Loucy (cell line): ENCODE data around the gene ARID1B.

Experiments
- H2AFZ ChIP-seq: fragments of 200-600 bp; sonication (generic); 2 replicates; pipeline ENCODE4 v1.6.0; 2016; ENCODE audit warnings: antibody characterized with exemption, mild to moderate bottlenecking, low read length, moderate library complexity
- H3F3A ChIP-seq: fragments of 200-600 bp; 2 replicates; pipeline ENCODE4 v1.6.0; 2016; ENCODE audit warnings: antibody characterized with exemption, low read depth, mild to moderate bottlenecking
- H3K27me3 ChIP-seq: fragments of 200-600 bp; sonication (generic); 2 replicates; pipeline ENCODE4 v1.6.1; 2014; ENCODE audit warnings: low read length, mild to moderate bottlenecking; ENCODE audit not compliant: insufficient read depth, poor library complexity, severe bottlenecking
- H3K36me3 ChIP-seq: fragments of 200-600 bp; sonication (generic); 2 replicates; pipeline ENCODE4 v1.6.1; 2016; ENCODE audit warnings: low read length; ENCODE audit not compliant: insufficient read depth
- H3K4me1 ChIP-seq: fragments of 200-600 bp; sonication (generic); 2 replicates; pipeline ENCODE4 v1.5.1; 2014; ENCODE audit warnings: low read length, mild to moderate bottlenecking; ENCODE audit not compliant: insufficient read depth, poor library complexity, severe bottlenecking
- H3K4me2 ChIP-seq: fragments of 200-600 bp; sonication (generic); 2 replicates; pipeline ENCODE4 v1.6.0; 2014; ENCODE audit warnings: antibody characterized with exemption, low read length, low read depth, mild to moderate bottlenecking; ENCODE audit not compliant: poor library complexity, severe bottlenecking
- H3K4me3 ChIP-seq: fragments of 200-600 bp; sonication (generic); 2 replicates; pipeline ENCODE4 v1.5.1; 2014; ENCODE audit warnings: low read length, mild to moderate bottlenecking, mixed read lengths; ENCODE audit not compliant: poor library complexity, severe bottlenecking
- H3K79me2 ChIP-seq: fragments of 200-600 bp; sonication (generic); 2 replicates; pipeline ENCODE4 v1.6.1; 2014; ENCODE audit warnings: low read length; ENCODE audit not compliant: insufficient read depth
- H3K9ac ChIP-seq: fragments of 200-600 bp; sonication (generic); 2 replicates; pipeline ENCODE4 v1.6.0; 2014; ENCODE audit warnings: mild to moderate bottlenecking, low read depth, low read length, moderate library complexity; ENCODE audit not compliant: poor library complexity, severe bottlenecking
- H3K9me2 ChIP-seq: fragments of 200-600 bp; sonication (generic); replicated peaks from 2 replicates; pipeline ENCODE4 v1.6.1; 2016; ENCODE audit warnings: low read depth, low read length, mixed read lengths
- H3K9me3 ChIP-seq: fragments of 200-600 bp; sonication (generic); 2 replicates; pipeline ENCODE4 v1.6.1; 2014; ENCODE audit warnings: mild to moderate bottlenecking, antibody characterized with exemption, low read length, low read depth; ENCODE audit not compliant: insufficient read depth
- H4K20me1 ChIP-seq: fragments of 200-600 bp; sonication (generic); 2 replicates; pipeline ENCODE4 v1.6.0; 2014; ENCODE audit warnings: antibody characterized with exemption, low read length, mild to moderate bottlenecking; ENCODE audit not compliant: insufficient read depth, poor library complexity, severe bottlenecking
- EZH2phosphoT487 ChIP-seq: fragments of 200-600 bp; IDR thresholded peaks from 2 replicates; pipeline ENCODE4 v1.6.1; 2018; ENCODE audit warnings: antibody characterized with exemption, mild to moderate bottlenecking, moderate library complexity, borderline replicate concordance
- TF ChIP-seq, protein P1 (sequence below): fragments of 200-600 bp; sonication (generic); conservative IDR thresholded peaks from 2 replicates; pipeline ENCODE4 v1.5.1; 2014; ENCODE audit warnings: mild to moderate bottlenecking, antibody characterized with exemption, low read length

The ARID1B gene

DNA sequence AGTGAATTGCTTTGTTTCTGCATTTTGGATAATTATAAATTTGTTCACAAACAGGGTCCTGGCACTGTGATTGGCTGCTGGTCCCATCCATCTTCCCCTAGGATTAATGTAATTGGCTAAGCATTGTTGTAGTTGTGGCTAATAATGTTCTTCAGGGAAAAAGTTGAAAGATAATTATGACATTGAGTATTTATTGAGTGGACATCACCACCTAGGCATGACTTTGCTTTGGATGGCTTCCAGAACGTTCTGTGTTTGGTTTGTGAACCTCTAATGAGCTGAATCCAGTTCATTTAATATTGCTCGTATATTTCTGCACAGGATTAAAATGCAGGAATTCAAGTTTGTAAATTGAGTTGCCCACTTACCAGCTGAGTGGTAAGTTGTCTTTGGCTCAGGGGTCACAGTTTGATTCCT is 55.1 kb downstream of the ARID1B start:
- H3K27me3 ChIP-seq: no peaks in the 10 kb centered on the region
- peaks cover 98% of the 10 kb centered on the region for H3K79me2 ChIP-seq
- H3K9me2 ChIP-seq: no peaks in the 10 kb centered on the region
- H3K36me3 ChIP-seq: peaks cover 69% of the 10 kb centered on the region
- no peak overlapping the region for H3K4me2 ChIP-seq
- no peak overlapping the region for H3K4me3 ChIP-seq
- no peak overlapping the region for H3K9ac ChIP-seq
- peaks cover 3% of the 10 kb centered on the region for H3K4me1 ChIP-seq
- TF ChIP-seq, protein P1, sequence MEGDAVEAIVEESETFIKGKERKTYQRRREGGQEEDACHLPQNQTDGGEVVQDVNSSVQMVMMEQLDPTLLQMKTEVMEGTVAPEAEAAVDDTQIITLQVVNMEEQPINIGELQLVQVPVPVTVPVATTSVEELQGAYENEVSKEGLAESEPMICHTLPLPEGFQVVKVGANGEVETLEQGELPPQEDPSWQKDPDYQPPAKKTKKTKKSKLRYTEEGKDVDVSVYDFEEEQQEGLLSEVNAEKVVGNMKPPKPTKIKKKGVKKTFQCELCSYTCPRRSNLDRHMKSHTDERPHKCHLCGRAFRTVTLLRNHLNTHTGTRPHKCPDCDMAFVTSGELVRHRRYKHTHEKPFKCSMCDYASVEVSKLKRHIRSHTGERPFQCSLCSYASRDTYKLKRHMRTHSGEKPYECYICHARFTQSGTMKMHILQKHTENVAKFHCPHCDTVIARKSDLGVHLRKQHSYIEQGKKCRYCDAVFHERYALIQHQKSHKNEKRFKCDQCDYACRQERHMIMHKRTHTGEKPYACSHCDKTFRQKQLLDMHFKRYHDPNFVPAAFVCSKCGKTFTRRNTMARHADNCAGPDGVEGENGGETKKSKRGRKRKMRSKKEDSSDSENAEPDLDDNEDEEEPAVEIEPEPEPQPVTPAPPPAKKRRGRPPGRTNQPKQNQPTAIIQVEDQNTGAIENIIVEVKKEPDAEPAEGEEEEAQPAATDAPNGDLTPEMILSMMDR: no peak
- no peak for TF ChIP-seq EZH2phosphoT487
- peaks cover 86% of the 10 kb centered on the region for H4K20me1 ChIP-seq
- H2AFZ ChIP-seq: no peak overlapping the region
- no peaks in the 10 kb centered on the region for H3K9me3 ChIP-seq
- no peaks in the 10 kb centered on the region for H3F3A ChIP-seq

DNA sequence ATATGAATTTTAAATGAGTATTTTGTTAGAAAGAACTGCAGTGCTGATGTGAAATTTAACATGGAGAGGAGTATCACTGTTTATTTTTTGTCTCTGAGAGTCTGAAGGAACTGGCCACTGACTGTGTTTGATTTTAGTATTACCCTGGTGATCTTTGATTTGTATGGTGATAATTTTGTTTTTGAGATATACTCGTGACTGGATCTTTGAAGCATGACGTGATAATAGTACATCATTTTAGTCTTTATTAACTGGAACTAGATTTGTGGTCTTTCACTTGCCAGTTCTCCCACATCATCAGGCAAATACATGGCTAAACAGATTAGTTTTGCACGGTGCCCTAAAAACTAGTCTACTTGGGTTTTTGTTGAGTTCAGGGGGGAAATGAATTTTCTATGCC is 55.5 kb downstream of the ARID1B start:
- Histone ChIP-seq H3K4me3 (no peak overlapping the region), H3K9me3 (no peaks in the 10 kb centered on the region), H3K9ac (no peak overlapping the region), H3K79me2 (peaks cover 98% of the 10 kb centered on the region), H3F3A (no peaks in the 10 kb centered on the region), H3K36me3 (peaks cover 66% of the 10 kb centered on the region), H3K4me1 (peaks cover 3% of the 10 kb centered on the region), H4K20me1 (peaks cover 86% of the 10 kb centered on the region), H3K27me3 (no peaks in the 10 kb centered on the region), H3K9me2 (no peaks in the 10 kb centered on the region), H2AFZ (no peak overlapping the region), H3K4me2 (no peak overlapping the region)
- TF ChIP-seq, protein P1: no peak
- no peak for TF ChIP-seq EZH2phosphoT487

DNA sequence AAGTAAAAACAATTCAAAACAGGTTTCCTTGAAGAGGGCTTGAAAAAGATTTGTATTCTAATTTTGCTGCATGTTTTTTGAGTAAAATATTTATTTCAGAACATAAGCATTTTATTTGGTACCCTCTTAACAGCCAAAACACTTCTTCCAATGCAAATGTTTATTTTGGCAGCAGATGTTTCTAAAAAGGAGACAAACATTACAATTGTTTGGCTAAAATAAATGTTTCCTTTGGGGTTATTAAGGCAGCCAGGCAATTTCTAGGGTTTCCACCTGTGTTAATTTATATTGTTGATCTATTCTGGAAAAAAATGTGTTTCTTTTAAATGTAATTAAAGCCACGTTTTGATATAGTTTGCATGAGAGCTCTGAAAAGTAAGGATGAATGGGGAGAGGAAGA is 56.6 kb downstream of the ARID1B start:
- no peak overlapping the region for H3K4me2 ChIP-seq
- peaks cover 97% of the 10 kb centered on the region for H3K79me2 ChIP-seq
- no peak overlapping the region for H3K4me3 ChIP-seq
- H4K20me1 ChIP-seq: peaks cover 85% of the 10 kb centered on the region
- peaks cover 59% of the 10 kb centered on the region for H3K36me3 ChIP-seq
- no peaks in the 10 kb centered on the region for H3K4me1 ChIP-seq
- H3K9ac ChIP-seq: no peak overlapping the region
- H3K27me3 ChIP-seq: no peaks in the 10 kb centered on the region
- H3K9me2 ChIP-seq: no peaks in the 10 kb centered on the region
- no peak for TF ChIP-seq EZH2phosphoT487
- TF ChIP-seq, protein P1: no peak
- no peak overlapping the region for H2AFZ ChIP-seq
- H3F3A ChIP-seq: no peaks in the 10 kb centered on the region
- no peaks in the 10 kb centered on the region for H3K9me3 ChIP-seq
